G401 (cell line): Measurements from ENCODE around the gene MLLT3. TPM values are rescaled to one million over a fixed set of nuclear protein-coding genes. Genes with fewer than 3 reads are reported as not detected.
"Not testable (repeated sequence)": the region's sequence is repeated elsewhere in the genome, so short reads cannot be mapped to it uniquely, and the experiment has no call there.

ENCODE experiments used
- DNase-seq: peaks from one replicate; pipeline ENCODE4 v3.0.0-alpha.2; 2015; ENCODE audit warnings: low spot score
- in situ Hi-C: cut with HindIII; loops from 2 replicates; pipeline ENCODE4 v1.10.0; 2016; ENCODE audit warnings: low sequenced_read_pairs, mixed read lengths
- total RNA-seq: library from RNA; depleted of rRNA; stranded (reverse); fragments of >200 nt; shearing (Covaris generic); gene quantifications from 2 replicates; pipeline ENCODE4 v1.2.3, GENCODE V29; 2014

MLLT3 gene
- total RNA-seq, 1 experiment from 2014 or later = 0.27 TPM

DNA sequence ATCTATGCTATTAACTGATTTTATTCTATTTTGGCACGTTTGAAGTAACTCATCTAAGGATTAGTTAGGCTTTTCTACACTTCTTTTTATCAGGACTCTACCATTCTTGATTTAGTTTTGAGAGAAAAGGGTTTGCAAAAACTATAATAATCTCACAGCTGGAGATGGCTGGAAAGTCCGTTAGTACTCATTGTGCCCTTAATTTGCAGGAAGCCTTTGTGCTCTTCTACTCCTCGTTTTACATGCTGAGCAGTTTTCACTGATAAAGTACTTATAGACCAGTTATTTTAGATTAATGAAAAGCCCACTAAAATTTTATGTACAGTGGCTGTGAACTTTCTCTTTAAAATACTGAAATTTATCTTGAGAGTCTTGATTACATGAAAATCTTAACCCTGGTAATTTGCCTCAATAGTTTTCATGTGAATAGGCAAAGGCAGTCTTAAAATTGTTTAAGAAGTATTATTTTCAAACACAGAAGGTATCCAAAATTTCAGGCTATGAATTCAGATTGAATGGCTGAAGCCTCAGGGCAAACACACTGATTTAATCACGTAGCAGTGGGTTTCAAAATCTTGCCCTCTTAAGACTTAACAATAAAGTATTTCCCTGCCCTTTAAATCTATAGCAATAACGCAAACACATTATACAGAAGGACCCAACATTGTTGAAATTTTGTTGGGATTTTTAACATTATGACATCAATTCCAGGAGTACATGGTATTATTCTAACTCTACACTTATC is 18.6 kb downstream of the MLLT3 start:
- no peak for DNase-seq
- in situ Hi-C loops = no loop called here

DNA sequence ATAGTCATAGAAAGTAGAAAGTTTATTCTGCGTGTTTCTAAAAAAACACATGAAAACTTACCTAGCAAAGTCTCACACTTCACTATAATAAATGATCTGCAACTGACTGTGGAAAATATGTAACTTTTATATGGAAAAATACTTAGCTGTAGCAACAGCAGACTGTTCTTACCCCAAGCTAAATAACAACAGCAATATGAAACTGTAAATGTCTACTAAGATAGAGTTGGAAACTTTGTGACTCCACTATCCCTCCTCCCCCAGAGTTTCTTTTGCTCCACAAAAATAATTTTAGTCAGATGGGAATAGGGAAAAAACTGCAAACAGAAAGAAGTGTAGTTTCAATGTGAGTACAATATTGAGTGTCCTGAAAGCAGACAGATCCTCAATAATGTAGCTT is 21.0 kb downstream of the MLLT3 start:
- DNase-seq = no peak
- in situ Hi-C loops = no loop called here

DNA sequence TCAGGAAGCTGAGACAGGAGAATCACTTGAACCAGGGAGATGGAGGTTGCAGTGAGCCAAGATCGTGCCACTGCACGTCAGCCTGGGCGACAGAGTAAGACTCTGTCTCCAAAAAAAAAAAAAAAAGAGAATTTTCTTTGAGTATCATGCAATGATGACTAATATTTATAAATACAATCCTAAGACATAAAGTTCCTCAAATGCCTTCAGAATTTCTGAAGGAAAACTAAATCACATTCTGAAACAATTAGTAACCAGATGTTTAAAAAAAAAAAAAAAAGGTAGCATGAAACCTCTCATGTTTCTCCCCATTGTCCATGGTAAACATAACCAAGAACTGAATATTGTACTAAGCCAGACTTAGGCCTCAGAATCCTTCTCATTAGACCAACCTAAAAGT is 23.1 kb downstream of the MLLT3 start:
- DNase-seq = no peak
- in situ Hi-C loops = no loop called here

DNA sequence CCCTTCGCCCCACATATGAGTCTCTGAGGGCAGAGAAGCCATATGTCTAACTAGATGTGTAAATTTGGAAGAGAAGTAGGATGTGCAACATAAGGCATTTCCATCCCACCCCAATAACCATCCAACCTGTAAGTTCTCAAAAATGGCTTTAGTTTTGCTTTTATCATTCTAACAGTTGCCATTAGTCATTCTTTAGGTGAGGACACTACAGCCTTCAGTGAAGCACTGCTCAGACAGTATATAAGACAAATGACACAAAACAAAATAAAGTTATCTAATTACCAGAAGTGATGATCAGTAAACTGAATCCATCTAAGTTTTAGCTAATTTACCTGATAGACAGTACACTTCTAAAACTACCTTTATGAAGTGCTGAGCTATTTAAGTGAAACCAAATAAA is 23.9 kb downstream of the MLLT3 start:
- DNase-seq = no peak
- in situ Hi-C loops = no loop called here

DNA sequence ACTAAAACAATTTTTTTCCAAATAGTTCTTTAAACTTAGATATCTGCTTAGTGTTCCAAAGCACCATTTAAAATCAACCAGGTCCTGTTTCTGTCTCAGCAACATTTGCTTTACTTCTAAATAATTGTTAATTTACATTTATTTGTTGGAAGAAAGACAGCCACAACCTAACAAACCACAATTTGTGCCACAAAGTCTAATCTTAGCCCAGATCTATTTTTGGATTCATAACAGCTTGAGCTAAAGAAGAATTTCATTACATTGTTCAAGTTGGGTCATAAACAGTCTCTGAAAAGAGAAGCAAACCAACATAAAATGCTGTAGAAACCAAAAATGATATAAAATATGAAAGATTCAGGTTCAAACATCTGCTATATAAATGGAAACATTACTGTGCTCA is 24.4 kb downstream of the MLLT3 start:
- in situ Hi-C loops = no loop called here
- no peak for DNase-seq

DNA sequence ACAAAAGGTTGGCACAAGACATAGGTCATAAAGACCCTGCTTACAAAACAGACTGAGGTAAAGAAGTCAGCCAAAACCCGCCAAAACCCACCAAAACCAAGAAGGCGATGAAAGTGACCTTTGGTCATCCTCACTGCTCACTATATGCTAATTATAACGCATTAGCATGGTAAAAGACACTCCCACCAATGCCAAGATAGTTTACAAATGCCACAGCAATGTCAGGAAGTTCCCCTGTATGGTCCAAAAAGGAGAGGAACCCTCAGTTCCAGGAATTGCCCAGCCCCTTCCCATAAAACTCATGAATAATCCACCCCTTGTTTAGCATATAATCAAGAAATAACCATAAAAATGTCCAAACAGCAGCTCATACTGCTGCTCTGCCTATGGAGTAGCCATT is 27.7 kb downstream of the MLLT3 start:
- in situ Hi-C loops = no loop called here
- no peak for DNase-seq

DNA sequence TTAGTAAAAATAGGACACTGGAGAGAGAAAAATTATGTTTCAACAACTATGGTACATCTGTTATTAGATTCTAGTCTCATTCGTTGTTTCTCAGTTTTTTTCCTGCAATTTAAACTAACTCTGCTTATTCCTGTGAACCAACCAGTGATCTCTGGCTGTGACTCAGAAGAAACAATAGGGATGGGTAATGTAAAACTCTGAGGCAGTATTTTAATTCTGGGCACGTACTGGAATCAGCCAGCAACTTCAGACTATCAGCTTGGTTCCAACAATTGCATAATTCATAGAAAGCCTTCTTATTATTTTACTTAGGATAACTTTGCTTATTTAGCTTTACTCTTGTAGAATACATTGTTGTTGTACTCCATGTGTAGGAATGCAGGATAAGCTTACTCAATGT is 28.8 kb downstream of the MLLT3 start:
- in situ Hi-C loops = no loop called here
- no peak for DNase-seq

DNA sequence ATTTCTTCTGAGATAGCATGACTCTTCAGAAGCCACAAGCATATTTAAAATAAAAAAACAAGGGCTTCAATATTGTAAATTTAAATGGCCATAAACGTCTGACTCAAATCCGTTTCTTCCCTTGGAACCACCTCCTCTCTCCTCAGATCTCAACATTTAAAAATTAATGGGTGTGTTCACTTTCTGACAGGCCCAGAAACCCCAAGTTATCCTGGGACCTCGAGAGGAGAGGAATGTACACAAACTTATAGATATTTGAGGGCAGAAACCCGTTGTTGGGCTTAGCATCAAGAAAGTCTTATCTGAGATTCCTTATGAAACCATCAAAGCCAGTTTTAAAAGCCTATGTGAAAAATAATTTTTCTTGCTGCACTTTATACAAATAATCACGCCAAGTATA is 29.2 kb downstream of the MLLT3 start:
- in situ Hi-C loops = no loop called here
- DNase-seq = no peak

DNA sequence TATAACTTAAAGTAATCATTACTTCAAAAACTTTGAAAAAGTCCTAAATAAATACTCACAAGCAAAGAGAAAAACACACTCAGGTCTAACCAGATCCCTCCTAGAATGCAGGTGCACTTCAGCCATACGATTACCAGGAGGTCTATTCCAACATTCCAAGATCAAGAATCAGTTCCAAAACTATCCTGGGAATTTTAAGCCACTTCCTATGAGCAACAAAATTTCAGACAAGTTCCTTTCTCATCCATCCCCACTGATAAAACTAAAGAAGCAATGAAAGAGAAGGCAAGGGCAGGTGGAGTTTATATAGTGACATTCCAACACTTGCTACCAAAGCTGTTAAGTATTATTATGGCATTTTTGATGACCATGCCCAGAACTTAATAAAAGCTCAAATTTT is 29.6 kb downstream of the MLLT3 start:
- in situ Hi-C loops = no loop called here
- no peak for DNase-seq

DNA sequence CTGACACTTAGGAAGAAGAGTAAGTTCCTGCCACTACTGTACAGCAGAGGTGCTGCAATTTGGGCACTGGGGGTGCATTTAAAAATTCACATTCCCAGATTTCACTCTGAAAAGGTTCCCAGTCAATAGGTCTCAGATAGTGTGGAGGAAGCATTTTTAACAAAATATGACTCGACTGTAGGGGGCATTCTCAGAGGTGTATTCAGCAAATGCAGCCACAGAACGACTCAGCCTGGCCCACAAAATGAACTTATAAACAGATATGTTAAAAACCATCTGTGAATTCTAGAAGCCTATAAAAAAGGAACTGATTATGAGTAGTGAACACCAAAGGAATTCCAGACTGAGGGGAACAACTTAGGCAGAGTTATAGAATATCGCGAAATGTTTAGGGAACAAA is 31.1 kb downstream of the MLLT3 start:
- in situ Hi-C loops = no loop called here
- DNase-seq = no peak

DNA sequence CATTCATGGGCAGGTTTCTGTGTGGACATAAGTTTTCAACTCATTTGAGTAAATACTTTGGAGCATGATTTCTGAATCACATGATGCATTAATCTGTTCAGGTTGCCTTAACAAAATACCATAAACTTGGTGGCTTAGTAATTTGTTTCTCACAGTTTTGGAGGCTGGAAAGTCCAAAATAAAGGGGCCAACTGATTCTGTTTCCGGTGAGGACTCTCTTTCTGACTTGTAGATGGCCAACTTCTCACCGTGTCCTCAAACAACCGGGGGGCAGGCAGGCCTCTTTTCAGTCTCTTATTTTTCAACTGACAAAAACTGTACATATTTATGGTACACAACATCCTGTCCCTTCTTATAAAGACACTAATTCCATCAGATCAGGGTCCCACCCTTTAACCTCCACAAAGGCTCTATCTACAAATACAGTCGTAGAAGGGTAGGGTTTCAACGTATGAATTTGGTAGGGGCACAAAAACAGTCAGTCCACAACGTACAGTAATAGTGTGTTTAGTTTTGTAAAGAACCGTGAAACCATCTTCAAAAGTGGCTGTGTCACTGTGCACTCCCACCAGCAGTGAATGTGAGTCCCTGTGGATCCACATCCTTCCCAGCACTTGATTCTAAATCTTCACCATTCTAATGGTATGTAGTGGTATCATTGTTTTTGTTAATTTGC is 37.2 kb downstream of the MLLT3 start:
- in situ Hi-C loops = no loop called here
- no peak for DNase-seq

DNA sequence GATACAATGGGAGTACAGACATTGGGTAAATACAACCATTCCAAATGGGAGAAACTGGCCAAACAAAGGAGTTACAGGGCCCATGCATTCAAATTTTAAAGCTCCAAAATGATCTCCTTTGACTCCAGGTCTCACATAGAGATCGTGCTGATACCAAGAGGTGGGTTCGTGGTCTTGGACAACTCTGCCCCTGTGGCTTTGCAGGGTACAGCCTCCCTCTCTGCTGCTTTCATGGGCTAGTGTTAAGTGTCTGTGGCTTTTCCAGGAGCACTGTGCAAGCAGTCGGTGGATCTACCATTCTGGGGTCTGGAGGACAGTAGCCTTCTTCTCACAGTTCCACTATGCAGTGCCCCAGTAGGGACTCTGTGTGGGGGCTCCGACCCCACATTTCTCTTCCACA is 39.2 kb downstream of the MLLT3 start:
- in situ Hi-C loops, DNase-seq: not testable (repeated sequence)

DNA sequence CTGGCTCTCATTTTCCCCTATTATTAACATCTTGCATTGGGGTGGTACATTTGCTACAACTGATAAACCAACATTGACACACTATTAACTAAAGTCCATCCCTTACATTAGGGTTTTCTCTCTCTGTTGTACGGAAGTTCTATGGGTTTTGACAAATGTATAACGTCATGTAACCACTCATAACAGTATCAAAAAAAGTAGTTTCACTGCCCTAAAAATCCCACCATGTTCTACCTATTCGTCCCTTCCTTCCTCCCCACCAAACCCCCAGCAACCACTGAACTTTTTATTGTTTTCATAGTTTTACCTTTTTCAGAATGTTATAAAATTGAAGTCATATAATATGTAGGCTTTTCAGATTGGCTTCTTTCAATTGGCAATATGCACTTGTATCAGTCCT is 40.1 kb downstream of the MLLT3 start:
- no peak for DNase-seq
- in situ Hi-C loops = no loop called here

DNA sequence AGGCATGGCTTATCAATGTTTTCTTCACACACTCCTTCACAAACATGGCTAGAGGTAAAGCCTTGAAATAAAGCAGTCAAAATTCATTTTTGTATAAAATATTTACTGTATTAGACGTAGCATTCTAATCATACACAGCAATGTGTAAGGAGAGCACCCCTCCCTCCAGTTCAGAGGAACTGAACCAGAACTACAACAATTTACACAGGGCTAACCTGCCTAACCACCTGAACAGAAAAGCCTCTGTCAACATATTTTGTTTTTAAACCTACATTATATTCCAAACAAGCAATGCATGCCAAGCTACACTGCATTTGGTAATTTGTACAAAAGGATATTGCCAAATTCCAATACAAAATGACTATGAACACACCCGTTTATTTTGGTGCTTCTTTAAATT is 41.6 kb downstream of the MLLT3 start:
- no peak for DNase-seq
- in situ Hi-C loops = no loop called here

DNA sequence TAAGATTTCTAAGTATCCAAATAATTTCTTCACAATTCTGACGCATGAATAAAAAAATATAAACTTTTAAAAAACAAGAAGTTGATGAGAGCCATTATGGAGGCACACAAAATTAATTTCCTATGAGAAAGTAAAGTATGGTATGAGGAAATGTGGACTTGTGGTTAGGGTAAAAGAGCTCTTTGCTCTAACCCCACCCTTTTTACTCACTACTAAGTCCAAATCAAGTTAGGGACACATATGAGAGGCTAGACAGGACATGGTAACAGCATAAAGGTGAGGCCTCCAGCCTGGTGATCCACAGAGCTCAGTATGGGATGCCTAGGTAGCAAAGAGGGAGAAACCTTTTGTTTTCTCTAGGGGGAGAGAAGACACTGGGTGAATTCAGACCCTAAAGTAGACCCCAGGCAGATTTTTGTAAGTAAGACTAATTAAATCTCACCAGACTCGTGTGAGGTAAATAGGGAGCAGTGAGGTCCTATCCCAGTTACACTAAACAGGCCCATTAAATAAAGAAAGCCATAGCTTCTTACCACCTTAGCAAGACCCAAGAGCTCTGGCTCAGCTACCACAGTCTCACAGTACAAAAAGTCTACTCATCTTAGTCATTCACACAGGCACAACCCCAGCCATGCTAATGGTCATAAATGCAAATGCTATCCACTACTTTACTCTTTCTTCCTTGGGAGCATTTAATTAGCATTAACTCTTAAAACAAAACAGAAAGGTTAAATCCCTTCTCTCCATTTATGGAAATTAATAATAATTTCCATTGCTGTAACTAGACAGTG is 42.6 kb downstream of the MLLT3 start:
- no peak for DNase-seq
- in situ Hi-C loops = no loop called here

DNA sequence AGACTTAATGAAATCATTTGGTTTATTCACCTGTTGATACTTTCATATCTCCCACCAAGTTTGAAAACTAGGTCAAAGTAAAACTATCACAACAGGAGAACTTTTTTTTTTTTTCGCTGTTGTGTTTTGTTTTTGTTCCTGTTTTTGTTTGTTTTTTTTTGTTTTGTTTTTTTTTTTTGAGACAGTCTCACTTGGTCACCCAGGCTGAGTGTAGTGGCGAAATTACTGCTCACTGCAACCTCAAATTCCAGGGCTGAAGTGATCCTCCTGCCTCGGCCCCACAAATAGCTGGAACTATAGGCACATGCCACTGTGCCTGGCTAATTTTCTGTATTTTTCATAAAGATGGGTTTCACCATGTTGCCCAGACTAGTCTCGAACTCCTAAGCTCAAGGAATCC is 49.3 kb downstream of the MLLT3 start:
- in situ Hi-C loops = no loop called here
- DNase-seq = no peak

DNA sequence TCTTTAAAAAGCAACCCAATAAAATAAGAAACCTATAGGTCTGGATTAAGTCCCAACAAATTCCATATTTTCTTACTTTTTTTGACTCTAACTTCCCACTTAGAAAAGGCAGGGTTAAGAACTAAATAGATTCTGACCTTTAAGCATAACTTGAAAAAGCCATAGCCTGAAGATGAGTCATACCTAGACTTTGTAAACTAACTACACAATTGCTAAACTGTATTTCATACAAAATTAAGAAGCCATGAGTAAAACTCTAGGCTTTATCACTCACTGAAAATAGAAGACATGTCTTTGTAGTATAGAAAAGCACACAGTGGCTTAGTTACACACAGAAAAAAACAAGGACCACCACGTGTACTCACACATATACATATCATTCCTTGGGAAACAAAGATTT is 51.5 kb downstream of the MLLT3 start:
- in situ Hi-C loops = no loop called here
- no peak for DNase-seq

DNA sequence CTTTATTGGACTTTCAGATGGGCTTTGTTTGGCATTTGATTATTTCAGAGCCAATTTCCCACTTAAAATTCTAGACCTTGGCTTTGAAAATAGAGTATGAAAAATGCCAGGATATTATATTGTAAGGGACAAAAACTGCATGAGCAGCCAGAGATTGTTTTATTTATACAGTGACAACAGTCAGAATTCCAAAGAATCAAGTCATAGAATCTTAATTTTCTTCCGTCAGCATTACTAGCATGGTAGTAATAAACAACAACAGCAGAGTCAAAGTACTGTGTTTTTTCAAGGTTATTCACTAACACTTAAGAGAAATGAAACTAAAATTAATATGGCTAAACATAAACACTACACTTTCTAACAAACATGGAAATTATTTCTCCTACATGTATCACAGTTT is 52.2 kb downstream of the MLLT3 start:
- in situ Hi-C loops = no loop called here
- no peak for DNase-seq

DNA sequence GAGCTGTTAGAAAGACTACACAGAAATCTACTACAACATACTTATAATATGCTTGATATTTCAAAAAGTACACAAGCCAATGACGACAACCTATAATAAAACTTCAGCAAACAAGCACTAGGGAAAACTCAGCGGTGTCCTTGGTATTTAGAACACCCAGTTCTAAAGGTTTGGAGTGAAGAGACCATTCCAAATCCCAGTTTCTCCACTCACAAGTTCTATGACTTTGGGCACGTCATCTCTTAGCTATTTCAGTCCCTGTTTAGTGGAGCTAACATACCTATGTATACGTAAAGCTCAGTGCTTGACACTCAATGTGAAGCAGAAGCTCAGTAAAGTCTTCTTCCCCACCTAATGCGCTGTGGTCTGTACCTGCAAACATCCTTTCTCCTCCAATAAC is 52.8 kb downstream of the MLLT3 start:
- in situ Hi-C loops = no loop called here
- DNase-seq = no peak

DNA sequence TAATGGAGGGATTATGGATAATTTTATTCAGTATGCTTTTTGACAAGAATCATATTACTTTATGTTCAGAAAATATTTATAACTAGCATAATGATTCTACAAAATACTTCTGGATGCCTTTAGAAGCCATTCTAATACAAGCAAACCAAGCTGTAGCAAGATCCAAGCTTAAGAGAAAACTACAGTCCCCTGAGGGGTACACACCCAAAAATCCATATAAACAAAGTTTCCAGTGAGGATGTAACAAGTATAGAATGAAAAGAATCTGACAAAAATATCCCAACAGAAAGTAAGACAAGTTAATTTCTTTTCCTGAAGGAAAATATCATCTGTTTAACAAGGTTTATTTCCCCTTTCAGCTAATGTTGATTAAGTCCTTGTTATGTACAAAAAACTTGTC is 53.9 kb downstream of the MLLT3 start:
- in situ Hi-C loops = no loop called here

More for the DNA sequence above, 53.9 kb downstream of the MLLT3 start:
- DNase-seq = no peak
